GM12892 (cell line): Measurements from ENCODE around the gene FGF4.

Experiments used
- DNase-seq: peaks from one replicate; pipeline ENCODE4 v3.0.0; 2011; ENCODE audit not compliant: insufficient read length
- FAIRE-seq: peaks from 2 replicates; lab custom pipeline; 2011; peaks lifted over from hg19 to GRCh38; lab: Jason Lieb, UNC
- POLR2A ChIP-seq: IDR thresholded peaks from 2 replicates; pipeline ENCODE4 v1.6.1; 2011; ENCODE audit warnings: low read depth, low read length, control low read depth
- POLR2AphosphoS5 ChIP-seq: IDR thresholded peaks from 2 replicates; pipeline ENCODE4 v1.6.1; 2011; ENCODE audit warnings: low read depth, low read length, control low read depth
- TAF1 ChIP-seq: IDR thresholded peaks from 2 replicates; pipeline ENCODE4 v1.6.1; 2011; ENCODE audit warnings: low read depth, mild to moderate bottlenecking, control low read depth, low read length, borderline replicate concordance

FGF4 gene

DNA sequence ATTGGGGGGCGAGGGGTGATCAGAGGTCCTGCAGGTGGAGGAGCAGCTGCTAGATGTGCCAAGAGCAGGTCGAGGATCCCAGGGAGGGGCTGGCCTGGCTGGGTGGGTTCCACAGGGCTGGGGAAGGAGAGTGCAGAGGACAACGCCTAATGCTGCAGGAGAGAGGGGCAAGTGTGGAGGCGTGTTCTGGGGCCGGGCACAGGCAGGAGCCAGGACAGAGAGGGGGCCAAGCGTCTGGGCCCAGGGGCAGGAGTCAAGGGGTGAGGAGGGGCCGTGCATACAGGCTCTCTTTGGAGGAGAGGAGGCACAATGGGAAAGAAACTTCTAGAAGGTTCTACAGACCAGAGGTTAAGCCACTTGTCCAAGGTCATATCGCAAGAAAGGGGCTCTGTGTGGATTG is 44.6 kb downstream of the FGF4 start:
- FAIRE-seq = no peak
- no peak for DNase-seq
- no peak for TF ChIP-seq POLR2A
- no peak for TF ChIP-seq TAF1
- TF ChIP-seq POLR2AphosphoS5 = no peak

DNA sequence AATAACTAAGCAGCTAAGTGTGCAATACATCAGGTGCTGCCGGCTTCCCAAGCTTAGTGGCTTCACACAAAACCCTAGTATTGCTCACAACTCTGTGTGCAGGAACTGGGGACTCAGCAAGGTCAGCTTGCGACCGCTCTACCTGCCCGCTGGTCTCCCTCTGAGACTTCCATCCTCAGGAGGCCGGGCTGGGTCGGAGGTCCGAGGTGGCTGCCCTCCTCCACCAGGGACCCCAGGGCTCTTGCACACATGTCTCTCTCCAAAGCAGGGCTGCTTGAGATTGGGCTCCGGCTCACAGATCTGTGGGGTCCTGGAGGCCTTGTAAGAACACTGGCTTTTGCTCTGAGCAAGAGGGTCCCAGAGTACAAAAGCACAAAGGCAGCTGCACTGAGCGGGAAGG is 45.9 kb downstream of the FGF4 start:
- TF ChIP-seq POLR2A (no peak), TAF1 (no peak), POLR2AphosphoS5 (no peak)

DNA sequence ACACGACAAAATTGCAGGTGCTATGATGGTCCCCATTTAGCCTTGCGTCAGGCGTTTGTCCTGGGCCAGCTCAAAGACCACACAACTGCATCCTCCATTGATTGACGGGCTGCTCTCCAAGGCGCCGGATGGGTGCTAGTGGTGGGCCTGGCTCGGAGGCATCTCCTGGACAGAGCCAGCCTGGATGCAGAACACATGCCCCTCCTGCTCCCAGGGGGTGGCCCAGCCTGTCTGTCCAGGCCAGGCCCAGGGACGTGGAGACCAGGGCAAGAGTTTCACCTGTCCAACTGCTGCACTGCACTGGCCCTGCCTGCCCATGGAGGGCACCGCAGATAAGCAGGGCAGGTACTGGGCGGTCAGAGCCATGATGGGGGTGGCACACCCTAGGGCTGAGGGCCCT is 47.9 kb downstream of the FGF4 start:
- DNase-seq (no peak), FAIRE-seq (no peak)
- no peak for TF ChIP-seq TAF1
- no peak for TF ChIP-seq POLR2AphosphoS5
- TF ChIP-seq POLR2A = no peak

More for the DNA sequence above, 45.9 kb downstream of the FGF4 start:
- DNase-seq (no peak), FAIRE-seq (no peak)

DNA sequence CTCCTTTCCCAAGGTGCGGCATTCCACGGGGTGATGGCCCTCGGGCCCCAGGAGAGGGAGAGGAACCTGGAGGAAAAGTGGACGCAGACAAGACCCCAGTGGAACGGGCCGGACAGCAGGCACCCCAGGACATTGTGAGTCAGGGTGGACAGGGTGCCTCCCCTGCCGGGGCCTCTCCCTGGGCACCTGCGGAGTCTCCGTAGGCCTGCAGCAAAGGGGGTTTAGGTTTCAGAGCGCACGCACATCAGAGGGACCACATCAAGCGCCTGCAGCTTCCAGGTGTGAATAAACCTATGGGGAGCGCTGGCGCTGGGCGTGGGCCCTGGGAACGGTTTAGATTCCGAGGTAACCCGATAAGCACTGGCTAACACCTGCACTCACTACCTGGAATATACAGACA is 48.7 kb downstream of the FGF4 start:
- FAIRE-seq (no peak), DNase-seq (no peak)
- TF ChIP-seq TAF1 (no peak), POLR2AphosphoS5 (no peak), POLR2A (no peak)

DNA sequence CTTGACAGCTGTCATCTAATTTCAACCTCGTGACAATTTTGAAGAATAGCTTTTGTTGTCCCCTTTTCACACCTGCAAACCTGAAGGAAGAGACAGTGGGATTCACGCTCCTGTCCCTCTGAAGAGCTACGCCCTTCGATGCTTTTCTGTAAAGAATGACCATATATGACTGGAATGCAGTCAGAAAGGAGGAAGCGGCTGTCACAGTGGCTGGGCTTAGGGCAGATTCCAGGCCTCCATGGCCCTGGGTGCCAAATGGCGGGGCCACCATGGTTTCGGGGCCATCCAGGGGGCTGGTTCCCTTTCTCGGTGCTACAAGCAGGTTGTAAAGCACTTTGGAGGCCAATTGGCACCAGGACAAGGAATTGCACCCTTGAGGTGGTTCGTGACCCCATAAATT is 49.1 kb downstream of the FGF4 start:
- TF ChIP-seq TAF1 = no peak
- no peak for TF ChIP-seq POLR2AphosphoS5
- TF ChIP-seq POLR2A = no peak
- no peak for FAIRE-seq
- DNase-seq = no peak

DNA sequence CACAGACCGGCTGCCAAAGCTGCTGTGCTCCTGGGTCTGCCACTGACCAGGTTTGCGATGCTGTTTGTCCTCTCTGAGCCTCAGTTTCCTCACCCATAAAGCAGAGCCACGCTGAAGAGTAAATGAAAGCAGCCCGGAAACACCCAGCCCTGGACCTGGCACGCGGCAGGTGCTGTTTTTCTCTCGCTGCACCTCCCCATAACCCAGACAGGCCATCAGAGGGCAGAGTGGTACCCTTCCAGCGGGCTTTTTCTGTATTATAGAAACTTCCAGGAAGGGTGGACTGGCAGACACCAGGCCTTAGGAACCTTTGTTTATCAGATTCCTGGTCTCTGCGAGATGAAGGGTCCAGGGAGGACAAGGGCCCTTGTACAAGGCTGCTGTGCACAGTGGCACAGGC is 53.4 kb downstream of the FGF4 start:
- no peak for TF ChIP-seq POLR2A
- TF ChIP-seq TAF1 = no peak
- no peak for TF ChIP-seq POLR2AphosphoS5
- DNase-seq (no peak), FAIRE-seq (no peak)

DNA sequence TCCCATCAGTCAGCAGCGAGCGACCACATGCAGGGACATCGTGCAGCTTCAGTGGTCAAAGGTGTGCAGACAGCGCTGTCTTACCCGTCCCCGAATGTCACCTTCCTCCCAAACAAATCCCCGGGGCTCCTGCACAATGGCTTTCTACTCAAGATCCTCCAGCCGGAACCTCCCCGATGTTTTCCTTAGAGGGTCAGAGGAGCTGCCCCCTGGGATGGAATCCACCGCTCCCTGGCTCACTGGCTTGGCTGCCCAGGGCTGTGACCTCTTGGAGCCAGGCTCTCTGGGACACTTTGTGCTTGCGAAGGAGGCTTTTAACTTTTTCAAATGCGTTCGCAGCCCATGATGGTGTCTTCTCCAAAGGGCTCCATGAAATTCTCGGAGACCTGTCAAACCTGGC is 54.0 kb downstream of the FGF4 start:
- FAIRE-seq = no peak

More for the DNA sequence above, 54.0 kb downstream of the FGF4 start:
- no peak for TF ChIP-seq POLR2AphosphoS5
- TF ChIP-seq POLR2A = no peak
- TF ChIP-seq TAF1 = no peak
- no peak for DNase-seq
